Mucosa of descending colon (tissue), 3 donors: ENCODE measurements around the gene PSG2. TPM values are rescaled to one million over a fixed set of nuclear protein-coding genes. Genes with fewer than 3 reads are reported as not detected.
"Not testable (repeated sequence)": the region's sequence is repeated elsewhere in the genome, so short reads cannot be mapped to it uniquely, and the experiment has no call there.

ENCODE experiments used
- ATAC-seq: fragments of 200-7000 bp; cut with Tn5 transposase; one replicate; pipeline ENCODE4 v1.9.1; 2020; ENCODE audit warnings: mild to moderate bottlenecking, moderate library complexity
- DNase-seq, 3 donors: peaks; one replicate each; pipeline ENCODE4 v3.0.0-alpha.2; 2020
- H3K36me3 ChIP-seq: fragments of 200-600 bp; one replicate; pipeline ENCODE4 v1.8.0; 2021; ENCODE audit warnings: low read depth, mild to moderate bottlenecking
- H3K4me1 ChIP-seq: fragments of 200-600 bp; one replicate; pipeline ENCODE4 v1.8.0; 2021; ENCODE audit warnings: low read depth, mild to moderate bottlenecking
- H3K4me3 ChIP-seq: fragments of 200-600 bp; one replicate; pipeline ENCODE4 v1.8.0; 2021; ENCODE audit warnings: mild to moderate bottlenecking
- H3K9me3 ChIP-seq: fragments of 200-600 bp; one replicate; pipeline ENCODE4 v1.8.0; 2021; ENCODE audit warnings: mild to moderate bottlenecking
- intact Hi-C, 2 donors: fragments of 100-400 bp; cut with DNase I in 1 of 2; cut with micrococcal nuclease in 1 of 2; formaldehyde crosslinking; loops; one replicate each; pipeline versions ENCODE4 v1.11.0 to v1.11.1; 2022; cut with DNase I, micrococcal nuclease
- total RNA-seq, 3 donors: library from RNA; stranded (reverse); fragmentation: NEBNext Ultra II Directional in 2 of 3; extraction: Animal tissue kit (Norgen Biotek cat#: 25700) in 2 of 3; gene quantifications; one replicate each; pipeline versions ENCODE4 v1.2.1 to v1.2.4, GENCODE V29; 2021 to 2023
- TF ChIP-seq, protein P1 (sequence below): fragments of 200-600 bp; IDR thresholded peaks from one replicate; pipeline ENCODE4 v1.8.0; 2022; ENCODE audit warnings: antibody characterized with exemption, mild to moderate bottlenecking
- donor health status: DM: no; HTN: no; CAD: no; lungs with moderate emphysema.
- donor health status: DM: no; HTN: no; CAD: no.
- donor health status: DM: no; HTN: yes; CAD: no.

PSG2 gene
- total RNA-seq, 3 donors from 2014 or later: not detected

DNA sequence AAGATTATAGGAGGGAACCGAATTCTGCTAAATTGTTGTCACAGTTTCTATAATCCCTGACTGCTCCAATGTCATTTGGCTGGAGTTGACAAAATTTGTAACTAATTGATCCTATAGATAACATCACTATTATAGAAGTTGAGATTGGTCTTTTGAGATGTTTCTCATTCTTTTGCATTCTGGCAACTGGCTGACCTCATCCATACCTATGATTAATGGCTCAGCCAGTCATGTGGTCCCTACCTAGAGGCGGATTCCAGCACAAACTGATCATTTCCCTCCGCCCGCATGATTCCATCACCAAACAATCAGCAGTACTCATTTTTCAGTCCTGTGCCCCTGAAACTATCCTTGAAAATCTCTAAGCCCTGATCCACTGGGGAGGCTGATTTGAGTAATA is 4.2 kb downstream of the PSG2 start:
- DNase-seq (no peak), ATAC-seq (no peak)
- intact Hi-C loops: no loop called here
- Histone ChIP-seq H3K36me3 (no peaks in the 10 kb centered on the region), H3K9me3 (no peaks in the 10 kb centered on the region), H3K4me1 (no peaks in the 10 kb centered on the region), H3K4me3 (no peak overlapping the region)
- TF ChIP-seq, protein P1, sequence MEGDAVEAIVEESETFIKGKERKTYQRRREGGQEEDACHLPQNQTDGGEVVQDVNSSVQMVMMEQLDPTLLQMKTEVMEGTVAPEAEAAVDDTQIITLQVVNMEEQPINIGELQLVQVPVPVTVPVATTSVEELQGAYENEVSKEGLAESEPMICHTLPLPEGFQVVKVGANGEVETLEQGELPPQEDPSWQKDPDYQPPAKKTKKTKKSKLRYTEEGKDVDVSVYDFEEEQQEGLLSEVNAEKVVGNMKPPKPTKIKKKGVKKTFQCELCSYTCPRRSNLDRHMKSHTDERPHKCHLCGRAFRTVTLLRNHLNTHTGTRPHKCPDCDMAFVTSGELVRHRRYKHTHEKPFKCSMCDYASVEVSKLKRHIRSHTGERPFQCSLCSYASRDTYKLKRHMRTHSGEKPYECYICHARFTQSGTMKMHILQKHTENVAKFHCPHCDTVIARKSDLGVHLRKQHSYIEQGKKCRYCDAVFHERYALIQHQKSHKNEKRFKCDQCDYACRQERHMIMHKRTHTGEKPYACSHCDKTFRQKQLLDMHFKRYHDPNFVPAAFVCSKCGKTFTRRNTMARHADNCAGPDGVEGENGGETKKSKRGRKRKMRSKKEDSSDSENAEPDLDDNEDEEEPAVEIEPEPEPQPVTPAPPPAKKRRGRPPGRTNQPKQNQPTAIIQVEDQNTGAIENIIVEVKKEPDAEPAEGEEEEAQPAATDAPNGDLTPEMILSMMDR: no peak

DNA sequence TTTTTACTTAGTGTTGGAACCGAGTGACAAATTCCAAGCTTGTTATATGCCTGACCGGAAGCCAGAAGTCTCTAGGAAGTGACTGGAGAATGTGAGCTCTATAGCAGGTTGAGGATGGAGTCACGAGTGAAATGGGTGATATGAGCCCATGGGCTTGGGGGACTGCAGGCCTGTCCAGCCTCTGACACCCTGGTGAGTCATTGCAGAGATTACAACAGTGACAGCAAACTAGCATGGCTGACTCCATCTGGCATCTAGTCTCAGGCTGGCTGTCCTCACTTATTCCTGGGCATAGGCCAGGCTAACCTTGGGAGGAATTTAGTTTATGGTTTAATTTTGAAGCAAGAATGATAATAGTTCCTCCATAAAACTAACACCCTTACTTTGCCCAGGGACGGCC is 4.6 kb downstream of the PSG2 start:
- intact Hi-C loops, ATAC-seq, H3K36me3 ChIP-seq, H3K9me3 ChIP-seq, H3K4me1 ChIP-seq, H3K4me3 ChIP-seq, DNase-seq: not testable (repeated sequence)

DNA sequence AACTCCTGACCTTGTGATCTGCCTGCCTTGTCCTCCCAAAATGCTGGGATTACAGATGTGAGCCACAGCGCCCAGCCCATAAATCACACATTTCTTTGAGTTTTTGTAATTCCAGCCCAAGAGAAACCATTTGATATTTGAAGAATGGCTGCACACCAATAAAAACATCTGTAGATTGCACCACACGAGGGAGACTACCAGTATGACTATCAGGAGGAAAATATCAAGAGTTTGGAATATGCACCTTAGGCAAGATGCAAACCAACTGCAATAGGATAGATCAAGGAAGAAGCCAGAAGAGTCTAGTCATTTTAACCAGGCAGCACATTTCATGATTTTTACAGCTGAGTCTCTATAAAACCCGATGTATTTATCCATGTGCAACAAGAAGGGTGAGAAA is 20.1 kb downstream of the PSG2 start:
- H3K36me3 ChIP-seq, ATAC-seq, DNase-seq, intact Hi-C loops, H3K9me3 ChIP-seq, H3K4me1 ChIP-seq, H3K4me3 ChIP-seq: not testable (repeated sequence)

DNA sequence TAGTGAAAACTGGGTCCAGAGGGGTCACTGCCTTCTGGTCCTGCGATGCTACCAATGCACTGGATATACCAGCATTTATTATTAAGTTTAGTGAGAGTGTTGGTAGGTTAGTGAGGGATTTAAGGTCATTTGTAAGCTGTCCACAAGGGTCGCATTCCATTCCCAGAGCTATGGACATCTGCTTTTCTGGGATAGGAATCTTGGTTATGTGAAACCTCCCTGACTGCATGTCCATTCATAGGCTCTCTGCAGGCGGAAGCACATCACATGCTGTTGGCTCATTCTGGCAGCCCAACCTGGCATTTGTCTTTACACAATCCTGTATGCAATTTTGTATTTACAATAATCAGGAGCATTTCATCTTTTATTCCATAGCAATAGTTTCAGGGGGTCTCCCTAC is 21.2 kb downstream of the PSG2 start:
- DNase-seq, H3K4me3 ChIP-seq, H3K9me3 ChIP-seq, intact Hi-C loops, H3K4me1 ChIP-seq, H3K36me3 ChIP-seq, ATAC-seq: not testable (repeated sequence)

DNA sequence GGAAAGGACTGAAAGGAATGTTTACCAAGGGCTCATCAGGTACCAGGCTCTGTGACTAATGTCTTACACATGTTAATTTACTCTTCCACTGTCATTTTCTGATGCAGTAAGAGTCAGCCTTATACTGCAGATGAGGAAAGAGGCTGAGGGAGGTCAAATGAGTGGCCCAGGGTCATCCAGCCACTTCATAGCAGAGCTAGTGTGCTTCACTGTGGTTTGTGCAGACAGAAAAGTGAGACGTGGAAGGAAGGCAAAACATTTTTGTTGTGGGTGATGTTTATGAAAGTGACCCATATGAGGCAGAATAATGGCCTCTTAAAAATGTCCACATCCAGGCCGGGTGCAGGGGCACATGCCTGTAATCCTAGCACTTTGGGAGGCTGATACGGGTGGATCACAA is 22.2 kb downstream of the PSG2 start:
- ATAC-seq, H3K9me3 ChIP-seq, intact Hi-C loops, H3K36me3 ChIP-seq, DNase-seq, H3K4me3 ChIP-seq, H3K4me1 ChIP-seq: not testable (repeated sequence)

DNA sequence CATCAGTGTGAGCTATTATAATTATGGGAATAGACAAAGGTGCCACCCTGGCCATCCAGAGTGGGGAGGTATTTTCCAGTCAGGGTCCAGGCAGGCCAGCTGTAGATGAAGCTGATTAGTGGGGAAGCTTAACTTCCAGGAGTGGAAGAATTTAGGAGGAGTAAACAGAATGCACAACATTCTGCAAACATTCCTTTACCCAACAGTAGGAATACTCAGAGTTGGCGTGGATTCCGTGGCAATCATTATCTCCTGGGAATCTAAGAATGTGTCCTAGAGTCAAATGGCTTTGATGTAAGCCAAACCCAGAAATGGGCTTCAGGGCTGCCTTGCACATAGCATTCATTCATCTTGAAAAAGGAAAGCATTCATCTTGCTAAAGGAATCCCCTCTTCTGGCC is 23.0 kb downstream of the PSG2 start:
- H3K4me3 ChIP-seq, H3K36me3 ChIP-seq, ATAC-seq, intact Hi-C loops, H3K4me1 ChIP-seq, DNase-seq: not testable (repeated sequence)
- peaks cover 11% of the 10 kb centered on the region for H3K9me3 ChIP-seq

DNA sequence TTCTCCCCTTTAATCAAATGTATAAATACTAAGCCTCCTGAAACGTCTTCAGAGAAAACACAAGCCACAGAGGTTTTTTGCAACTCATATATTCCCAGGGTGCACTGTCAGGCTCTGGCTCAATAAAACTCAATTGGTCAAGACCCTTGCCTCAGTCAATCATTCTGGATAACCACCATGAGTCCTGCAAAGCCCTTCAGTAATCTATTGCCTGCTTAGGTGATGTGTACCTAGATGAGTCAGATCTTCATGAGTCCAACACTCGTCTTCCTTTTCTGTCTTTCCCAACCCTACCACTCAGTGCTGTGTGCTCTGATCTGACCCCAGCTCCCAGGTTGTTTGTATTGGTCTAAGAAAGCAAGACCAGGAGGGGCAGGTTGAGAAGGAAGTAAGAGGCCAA is 24.1 kb downstream of the PSG2 start:
- peaks cover 11% of the 10 kb centered on the region for H3K9me3 ChIP-seq

DNA sequence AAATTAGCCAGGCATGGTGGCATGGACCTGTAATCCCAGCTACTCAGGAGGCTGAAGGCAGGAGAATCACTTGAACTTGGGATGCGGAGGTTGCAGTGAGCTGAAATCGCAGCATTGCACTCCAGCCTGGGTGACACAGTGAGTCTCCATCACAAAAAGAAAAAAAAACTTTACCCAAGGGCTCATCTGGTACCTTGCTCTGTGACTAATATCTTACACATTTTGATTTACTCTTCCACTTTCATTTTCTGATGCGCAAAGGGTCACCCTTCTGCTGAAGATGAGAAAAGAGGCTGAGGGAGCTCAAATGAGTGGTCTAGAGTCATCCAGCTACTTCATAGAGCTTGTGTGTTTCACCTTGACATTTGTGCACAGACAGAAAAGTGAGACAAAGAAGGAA is 34.5 kb downstream of the PSG2 start:
- H3K4me3 ChIP-seq, DNase-seq, ATAC-seq, intact Hi-C loops, H3K4me1 ChIP-seq, H3K36me3 ChIP-seq, H3K9me3 ChIP-seq: not testable (repeated sequence)

More for the DNA sequence above, 24.1 kb downstream of the PSG2 start:
- DNase-seq, H3K36me3 ChIP-seq, H3K4me3 ChIP-seq, ATAC-seq, intact Hi-C loops, H3K4me1 ChIP-seq: not testable (repeated sequence)

DNA sequence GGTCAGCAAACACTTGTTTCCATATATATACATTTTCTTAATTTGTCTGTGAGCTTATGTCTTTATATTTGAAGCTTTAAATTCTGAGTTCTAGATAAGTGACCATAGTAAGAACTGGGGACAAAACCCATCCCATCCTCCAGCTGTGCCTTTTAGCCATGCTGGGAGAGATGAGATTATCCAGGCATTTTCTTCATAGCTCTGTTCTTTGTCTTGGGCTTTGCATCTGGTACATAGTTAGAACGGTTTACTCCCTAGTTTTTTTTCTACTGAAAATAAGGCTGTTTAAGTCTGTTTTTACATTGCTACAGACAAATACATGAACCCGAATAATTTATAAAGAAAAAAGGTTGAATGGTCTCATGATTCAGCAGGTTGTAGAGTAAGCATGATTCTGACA is 35.9 kb downstream of the PSG2 start:
- DNase-seq, intact Hi-C loops, H3K4me3 ChIP-seq, H3K9me3 ChIP-seq, H3K36me3 ChIP-seq, ATAC-seq, H3K4me1 ChIP-seq: not testable (repeated sequence)

DNA sequence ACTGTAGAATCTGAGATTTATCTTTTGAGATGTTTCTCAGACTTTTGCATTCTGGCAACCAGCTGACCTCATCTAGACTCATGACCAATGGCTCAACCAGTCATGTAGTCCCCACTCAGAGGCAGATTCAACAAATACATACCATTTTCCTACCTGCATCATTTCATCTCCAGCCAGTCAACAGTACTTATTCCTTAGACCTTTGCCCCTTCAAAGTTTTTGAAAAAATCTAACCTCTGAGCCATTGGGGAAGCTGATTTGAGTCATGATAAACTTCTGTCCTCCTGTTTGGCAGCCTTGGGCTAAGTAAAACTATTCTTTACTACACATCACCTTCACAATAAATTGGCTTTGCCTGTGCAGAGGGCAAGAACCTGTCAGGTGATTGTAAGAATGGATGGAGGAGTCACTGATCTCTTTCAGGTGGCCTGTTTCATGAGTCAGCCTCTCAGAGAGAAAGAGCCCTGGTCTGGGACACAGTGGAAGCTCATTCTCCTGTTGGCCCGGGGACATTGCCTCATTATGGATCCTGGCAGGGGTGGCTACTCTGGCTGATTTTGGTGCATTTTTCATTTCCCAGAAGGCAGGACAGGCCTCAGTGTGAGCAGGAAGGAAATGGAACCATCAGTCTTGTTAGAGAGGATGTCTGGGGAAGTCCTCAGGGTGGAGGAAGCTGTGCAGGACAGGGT is 38.9 kb downstream of the PSG2 start:
- intact Hi-C loops, H3K9me3 ChIP-seq, DNase-seq: not testable (repeated sequence)

DNA sequence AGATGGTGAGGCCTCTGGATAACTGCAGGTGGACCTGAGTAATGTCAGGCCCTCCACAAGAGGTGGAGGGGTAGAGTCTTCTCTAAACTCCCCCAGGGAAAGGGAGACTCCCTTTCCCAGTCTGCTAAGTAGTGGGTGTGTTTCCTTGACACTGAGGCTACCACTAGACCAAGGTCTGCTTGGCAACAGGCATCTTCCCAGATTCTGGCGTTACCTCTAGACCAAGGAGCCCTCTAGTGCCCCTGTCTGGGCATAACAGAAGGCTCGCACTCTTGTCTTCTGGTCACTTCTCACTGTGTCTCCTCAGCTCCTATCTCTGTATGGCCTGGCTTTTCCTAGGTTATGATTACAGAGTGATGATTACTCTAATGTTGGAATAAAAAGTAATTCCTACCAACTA is 50.9 kb downstream of the PSG2 start:
- intact Hi-C loops, DNase-seq, ATAC-seq, H3K4me3 ChIP-seq, H3K9me3 ChIP-seq, H3K4me1 ChIP-seq, H3K36me3 ChIP-seq: not testable (repeated sequence)

More for the DNA sequence above, 38.9 kb downstream of the PSG2 start:
- H3K36me3 ChIP-seq, H3K4me3 ChIP-seq, ATAC-seq, H3K4me1 ChIP-seq: not testable (repeated sequence)
